Measurements from ENCODE around the gene METAP1.
"Not testable (repeated sequence)": the region's sequence is repeated elsewhere in the genome, so short reads cannot be mapped to it uniquely, and the experiment has no call there.

- not testable (repeated sequence) for TF ChIP-seq PPARA (CRISPR knock-in tag; IDR thresholded peaks at IDR 0.05; ENCODE audit: borderline replicate concordance); RARB (CRISPR knock-in tag; IDR thresholded peaks at IDR 0.05)
Measured at GRCh38 chr4:99091841-99092240, 96.3 kb downstream of the METAP1 start.

All from SK-N-SH treated with all-trans-retinoic acid at 6 μM for 48 hours (cell line).